Heart left ventricle (tissue), 13 donors: ENCODE data around the gene PAF1.

Experiments
- POLR2A ChIP-seq, 2 donors: fragments of 450-650 bp; IDR thresholded peaks; one replicate each; pipeline ENCODE4 v1.6.1; 2017; ENCODE audit warnings: antibody characterized with exemption in 2 of 2, mild to moderate bottlenecking in 2 of 2, moderate library complexity in 2 of 2
- TF ChIP-seq, protein P1 (sequence below), 12 donors: fragments of 200-600 bp; sonication (generic) in 4 of 12; IDR thresholded peaks; one replicate each; pipeline versions ENCODE4 v1.5.0 to v1.8.0; 2018 to 2022; ENCODE audit warnings: antibody characterized with exemption in 12 of 12, mild to moderate bottlenecking in 5 of 12
- donor health status: ischemic (EF 13 %, LVEDD 7.1; RV severe dilation, severe dysfunction).
- donor health status: DM: no; HTN: yes; CAD: no.
- donor health status: DM: no; HTN: no; CAD: no.
- donor health status: ischemic (EF 25% LVEDD 6.9; RV normal size, moderate dysfunction).
- donor health status: ischemic (EF 25% LVEDD 5.7; RV mildly dilated, moderate dysfunction).
- donor health status: ischemic (EF 35%, LVEDD 5.7; RV mildly dilated, moderate dysfunction).
- donor health status: nonischemic (EF 11% LVEDD 7.7; RV severe dilation, severe dysfunction).
- donor health status: DM: yes; HTN: yes; CAD: no.
- donor health status: PGD.
- donor health status: ischemic (EF 29% LVEDD 5.4; RV normal size, mild dysfunction).
- donor health status: nonischemic (EF 23%, LVEDD 6.1; RV moderate dilation, normal function).

DNA sequence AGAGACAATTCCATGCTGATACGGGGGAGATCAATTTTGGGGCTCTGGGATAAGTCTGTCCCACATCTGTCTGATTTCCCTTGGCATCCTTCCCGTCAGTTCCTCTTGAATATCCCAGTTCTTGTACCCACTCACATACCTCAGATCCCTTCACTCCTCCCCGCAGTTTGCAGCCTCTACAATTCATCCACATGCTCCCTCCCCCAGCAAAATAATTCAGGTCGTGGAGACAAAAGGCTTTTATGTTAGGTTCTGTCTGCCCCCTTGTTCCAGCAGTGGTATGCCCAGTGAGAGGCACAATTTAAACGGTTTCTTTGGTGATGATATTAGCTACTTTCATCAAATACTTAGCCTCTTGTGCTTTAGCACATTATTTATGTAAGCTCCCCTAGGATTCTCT is 35.3 kb upstream of the PAF1 start:
- TF ChIP-seq, protein P1, sequence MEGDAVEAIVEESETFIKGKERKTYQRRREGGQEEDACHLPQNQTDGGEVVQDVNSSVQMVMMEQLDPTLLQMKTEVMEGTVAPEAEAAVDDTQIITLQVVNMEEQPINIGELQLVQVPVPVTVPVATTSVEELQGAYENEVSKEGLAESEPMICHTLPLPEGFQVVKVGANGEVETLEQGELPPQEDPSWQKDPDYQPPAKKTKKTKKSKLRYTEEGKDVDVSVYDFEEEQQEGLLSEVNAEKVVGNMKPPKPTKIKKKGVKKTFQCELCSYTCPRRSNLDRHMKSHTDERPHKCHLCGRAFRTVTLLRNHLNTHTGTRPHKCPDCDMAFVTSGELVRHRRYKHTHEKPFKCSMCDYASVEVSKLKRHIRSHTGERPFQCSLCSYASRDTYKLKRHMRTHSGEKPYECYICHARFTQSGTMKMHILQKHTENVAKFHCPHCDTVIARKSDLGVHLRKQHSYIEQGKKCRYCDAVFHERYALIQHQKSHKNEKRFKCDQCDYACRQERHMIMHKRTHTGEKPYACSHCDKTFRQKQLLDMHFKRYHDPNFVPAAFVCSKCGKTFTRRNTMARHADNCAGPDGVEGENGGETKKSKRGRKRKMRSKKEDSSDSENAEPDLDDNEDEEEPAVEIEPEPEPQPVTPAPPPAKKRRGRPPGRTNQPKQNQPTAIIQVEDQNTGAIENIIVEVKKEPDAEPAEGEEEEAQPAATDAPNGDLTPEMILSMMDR (IDR thresholded peaks at IDR 0.05) = no peak
- TF ChIP-seq POLR2A (IDR thresholded peaks at IDR 0.05) = no peak
